Raji (cell line): Measurements from ENCODE around the gene PCDHGA1.

Source experiments
- POLR2A ChIP-seq: IDR thresholded peaks from 2 replicates; pipeline ENCODE4 v1.6.1; 2011; ENCODE audit warnings: low read depth, low read length, control low read depth; ENCODE audit not compliant: insufficient read depth

Gene PCDHGA1

GRCh38 chr5:141490771-141491170 is 160.5 kb downstream of the PCDHGA1 start:
- TF ChIP-seq POLR2A = no peak

GRCh38 chr5:141491323-141492167 is 161.2 kb downstream of the PCDHGA1 start:
- no peak for TF ChIP-seq POLR2A

GRCh38 chr5:141492168-141492885 is 162.0 kb downstream of the PCDHGA1 start:
- TF ChIP-seq POLR2A = no peak

GRCh38 chr5:141493500-141494422 is 163.4 kb downstream of the PCDHGA1 start:
- no peak for TF ChIP-seq POLR2A

GRCh38 chr5:141494761-141495452 is 164.6 kb downstream of the PCDHGA1 start:
- no peak for TF ChIP-seq POLR2A

GRCh38 chr5:141495453-141495811 is 165.1 kb downstream of the PCDHGA1 start:
- no peak for TF ChIP-seq POLR2A

- TF ChIP-seq POLR2A = no peak
Observed at GRCh38 chr5:141496038-141496437, 165.7 kb downstream of the PCDHGA1 start.

GRCh38 chr5:141501761-141502160 is 171.4 kb downstream of the PCDHGA1 start:
- no peak for TF ChIP-seq POLR2A

GRCh38 chr5:141503681-141504080 is 173.4 kb downstream of the PCDHGA1 start:
- no peak for TF ChIP-seq POLR2A

- no peak for TF ChIP-seq POLR2A
Observed at GRCh38 chr5:141504216-141504615, 173.9 kb downstream of the PCDHGA1 start.

GRCh38 chr5:141506381-141507155 is 176.3 kb downstream of the PCDHGA1 start:
- no peak for TF ChIP-seq POLR2A

- 0 out of 2 replicates have a peak, but pooled peaks have one; percentile 21 for TF ChIP-seq POLR2A
Observed at GRCh38 chr5:141507387-141508091, 177.2 kb downstream of the PCDHGA1 start.

GRCh38 chr5:141508440-141508797 is 178.1 kb downstream of the PCDHGA1 start:
- TF ChIP-seq POLR2A = 0 out of 2 replicates have a peak, but pooled peaks have one; percentile 11

- TF ChIP-seq POLR2A = 0 out of 2 replicates have a peak, but pooled peaks have one; percentile 26
Observed at GRCh38 chr5:141508798-141509611, 178.7 kb downstream of the PCDHGA1 start.
